GM12875 (cell line): ENCODE measurements around the gene TRNAU1AP.
A peak's percentile ranks its signal among the peaks of the same experiment; 100 is the strongest.
"Not testable (repeated sequence)": the region's sequence is repeated elsewhere in the genome, so short reads cannot be mapped to it uniquely, and the experiment has no call there.

ENCODE experiments used
- H3K4me3 ChIP-seq: one replicate; pipeline ENCODE4 v1.5.1; 2011; ENCODE audit warnings: low read depth, low read length, control low read depth
- CTCF ChIP-seq: IDR thresholded peaks from 2 replicates; pipeline ENCODE4 v1.5.1; 2011; ENCODE audit warnings: low read depth, mild to moderate bottlenecking, control low read depth, inconsistent platforms, low read length, moderate library complexity, borderline replicate concordance; ENCODE audit not compliant: insufficient read depth

Gene TRNAU1AP

DNA sequence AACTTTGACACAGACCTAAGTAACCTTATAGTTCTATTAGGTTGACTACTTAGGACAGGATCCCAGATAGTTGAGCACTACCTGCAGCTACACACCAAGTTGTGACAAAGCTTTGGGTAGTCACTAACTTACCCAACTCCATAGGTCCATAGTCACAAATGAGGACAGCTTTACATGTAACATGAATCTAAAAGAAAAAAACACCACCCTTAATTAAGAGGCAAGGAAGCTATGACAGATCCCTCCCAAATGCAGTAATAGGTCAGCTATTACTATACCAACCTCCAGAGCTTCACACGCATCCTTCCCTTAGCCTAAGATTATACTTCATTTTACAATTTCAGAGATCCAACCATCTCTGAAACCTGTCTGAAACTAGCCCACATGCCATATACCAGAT is 26.5 kb downstream of the TRNAU1AP start:
- peak overlapping the region; percentile 66 for H3K4me3 ChIP-seq
- TF ChIP-seq CTCF: no peak

GRCh38 chr1:28580722-28581530 is 28.0 kb downstream of the TRNAU1AP start:
- peak overlapping the region; percentile 66 for H3K4me3 ChIP-seq
- TF ChIP-seq CTCF: peak; percentile 26; the same call in 1 of the 2 replicates

GRCh38 chr1:28581531-28582247 is 28.8 kb downstream of the TRNAU1AP start:
- H3K4me3 ChIP-seq: peak overlapping the region; percentile 66
- 0 out of 2 replicates have a peak, but pooled peaks have one; percentile 9 for TF ChIP-seq CTCF

- TF ChIP-seq CTCF: no peak
- peak overlapping the region; percentile 66 for H3K4me3 ChIP-seq
These were observed 29.3 kb downstream of the TRNAU1AP start for GRCh38 chr1:28582248-28582615.

GRCh38 chr1:28586585-28587391 is 33.9 kb downstream of the TRNAU1AP start:
- H3K4me3 ChIP-seq: not testable (repeated sequence)

DNA sequence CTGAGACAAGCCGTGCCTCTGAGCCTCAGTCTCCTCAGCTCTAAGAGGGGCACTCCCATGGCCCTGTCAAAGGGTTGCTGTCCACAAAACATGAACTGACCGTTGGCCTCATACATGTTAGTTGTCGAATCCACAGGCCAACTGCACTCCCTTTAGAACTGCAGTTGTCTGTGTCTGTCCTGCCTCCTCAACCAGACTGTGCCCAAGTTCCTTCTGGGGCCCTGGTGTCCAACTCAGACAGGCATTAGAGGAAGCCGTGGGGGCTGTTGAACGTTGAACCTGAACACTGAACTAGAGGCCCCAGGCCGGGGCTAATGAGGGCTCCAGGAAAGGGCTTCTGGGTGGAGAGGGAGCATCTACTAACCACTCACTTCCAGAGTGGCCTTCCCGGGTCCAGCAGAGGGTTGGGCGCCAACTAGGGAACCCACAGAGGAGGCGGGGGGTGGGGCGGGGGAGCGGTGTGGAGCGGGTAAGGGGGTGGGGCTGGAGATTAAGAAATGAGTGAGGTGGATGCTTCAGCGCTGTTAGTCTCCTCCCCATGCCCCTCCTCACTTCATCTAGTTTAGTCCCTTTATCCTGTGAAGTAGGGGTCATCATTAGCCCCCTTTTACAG is 38.9 kb downstream of the TRNAU1AP start, which contains the start of gene RAB42:
Gene RAB42 (plus strand): TSS at position 558 of the 613 bp plus-strand sequence. CDS start 247 bp downstream, outside the sequence.
- H3K4me3 ChIP-seq: peak within 1 kb of the TSS; percentile 47
- TF ChIP-seq CTCF: no peak

- TF ChIP-seq CTCF: no peak
- H3K4me3 ChIP-seq: peak overlapping the region; percentile 47
These were observed 39.6 kb downstream of the TRNAU1AP start for GRCh38 chr1:28592321-28593071.

DNA sequence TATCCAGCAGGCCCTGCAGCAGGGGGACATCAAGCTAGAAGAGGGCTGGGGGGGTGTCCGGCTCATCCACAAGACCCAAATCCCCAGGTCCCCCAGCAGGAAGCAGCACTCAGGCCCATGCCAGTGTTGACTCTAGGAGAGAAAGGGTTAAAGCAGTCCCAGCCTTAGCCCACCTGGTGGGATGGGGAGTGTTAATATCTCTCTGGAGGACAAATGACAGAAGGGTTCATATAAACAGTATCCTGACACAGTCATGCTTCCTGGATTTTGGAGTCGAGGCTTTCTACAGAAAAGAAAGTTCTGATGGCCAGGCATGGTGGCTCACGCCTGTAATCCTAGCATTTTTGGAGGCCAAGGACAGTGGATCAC is 41.1 kb downstream of the TRNAU1AP start:
- not testable (repeated sequence) for H3K4me3 ChIP-seq

GRCh38 chr1:28594686-28595411 is 42.0 kb downstream of the TRNAU1AP start:
- H3K4me3 ChIP-seq: not testable (repeated sequence)
